Loucy (cell line): Measurements from ENCODE around the gene LINC00237.
A peak's percentile ranks its signal among the peaks of the same experiment; 100 is the strongest.

Source experiments
- H2AFZ ChIP-seq: fragments of 200-600 bp; sonication (generic); 2 replicates; pipeline ENCODE4 v1.6.0; 2016; ENCODE audit warnings: antibody characterized with exemption, mild to moderate bottlenecking, low read length, moderate library complexity
- H3F3A ChIP-seq: fragments of 200-600 bp; 2 replicates; pipeline ENCODE4 v1.6.0; 2016; ENCODE audit warnings: antibody characterized with exemption, low read depth, mild to moderate bottlenecking
- H3K27me3 ChIP-seq: fragments of 200-600 bp; sonication (generic); 2 replicates; pipeline ENCODE4 v1.6.1; 2014; ENCODE audit warnings: low read length, mild to moderate bottlenecking; ENCODE audit not compliant: insufficient read depth, poor library complexity, severe bottlenecking
- H3K36me3 ChIP-seq: fragments of 200-600 bp; sonication (generic); 2 replicates; pipeline ENCODE4 v1.6.1; 2016; ENCODE audit warnings: low read length; ENCODE audit not compliant: insufficient read depth
- H3K4me1 ChIP-seq: fragments of 200-600 bp; sonication (generic); 2 replicates; pipeline ENCODE4 v1.5.1; 2014; ENCODE audit warnings: low read length, mild to moderate bottlenecking; ENCODE audit not compliant: insufficient read depth, poor library complexity, severe bottlenecking
- H3K4me2 ChIP-seq: fragments of 200-600 bp; sonication (generic); 2 replicates; pipeline ENCODE4 v1.6.0; 2014; ENCODE audit warnings: antibody characterized with exemption, low read length, low read depth, mild to moderate bottlenecking; ENCODE audit not compliant: poor library complexity, severe bottlenecking
- H3K4me3 ChIP-seq: fragments of 200-600 bp; sonication (generic); 2 replicates; pipeline ENCODE4 v1.5.1; 2014; ENCODE audit warnings: low read length, mild to moderate bottlenecking, mixed read lengths; ENCODE audit not compliant: poor library complexity, severe bottlenecking
- H3K79me2 ChIP-seq: fragments of 200-600 bp; sonication (generic); 2 replicates; pipeline ENCODE4 v1.6.1; 2014; ENCODE audit warnings: low read length; ENCODE audit not compliant: insufficient read depth
- H3K9ac ChIP-seq: fragments of 200-600 bp; sonication (generic); 2 replicates; pipeline ENCODE4 v1.6.0; 2014; ENCODE audit warnings: mild to moderate bottlenecking, low read depth, low read length, moderate library complexity; ENCODE audit not compliant: poor library complexity, severe bottlenecking
- H3K9me2 ChIP-seq: fragments of 200-600 bp; sonication (generic); replicated peaks from 2 replicates; pipeline ENCODE4 v1.6.1; 2016; ENCODE audit warnings: low read depth, low read length, mixed read lengths
- H3K9me3 ChIP-seq: fragments of 200-600 bp; sonication (generic); 2 replicates; pipeline ENCODE4 v1.6.1; 2014; ENCODE audit warnings: mild to moderate bottlenecking, antibody characterized with exemption, low read length, low read depth; ENCODE audit not compliant: insufficient read depth
- H4K20me1 ChIP-seq: fragments of 200-600 bp; sonication (generic); 2 replicates; pipeline ENCODE4 v1.6.0; 2014; ENCODE audit warnings: antibody characterized with exemption, low read length, mild to moderate bottlenecking; ENCODE audit not compliant: insufficient read depth, poor library complexity, severe bottlenecking
- EZH2phosphoT487 ChIP-seq: fragments of 200-600 bp; IDR thresholded peaks from 2 replicates; pipeline ENCODE4 v1.6.1; 2018; ENCODE audit warnings: antibody characterized with exemption, mild to moderate bottlenecking, moderate library complexity, borderline replicate concordance
- TF ChIP-seq, protein P1 (sequence below): fragments of 200-600 bp; sonication (generic); conservative IDR thresholded peaks from 2 replicates; pipeline ENCODE4 v1.5.1; 2014; ENCODE audit warnings: mild to moderate bottlenecking, antibody characterized with exemption, low read length

The LINC00237 gene

DNA sequence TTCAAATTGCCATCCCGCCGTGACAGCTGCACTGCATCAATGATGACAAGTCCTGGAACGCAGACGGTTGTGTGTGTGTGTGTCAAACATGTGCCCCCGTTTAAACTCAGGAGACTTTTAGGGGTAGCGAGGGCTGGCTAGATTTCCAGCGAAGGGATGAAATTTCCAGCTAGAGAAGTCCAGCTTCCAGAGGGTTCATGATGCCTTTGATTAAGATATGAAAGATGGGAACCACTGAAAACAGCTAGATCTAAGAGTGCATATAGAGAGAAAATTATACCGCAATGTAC, 20.4 kb upstream of the LINC00237 start:
- H2AFZ ChIP-seq: peak overlapping the region; percentile 80
- H3K9me2 ChIP-seq: no peaks in the 10 kb centered on the region
- peak overlapping the region; percentile 91 for H3K4me3 ChIP-seq
- peaks cover 38% of the 10 kb centered on the region for H3K79me2 ChIP-seq
- peaks cover 10% of the 10 kb centered on the region for H4K20me1 ChIP-seq
- H3F3A ChIP-seq: no peaks in the 10 kb centered on the region
- peak overlapping the region; percentile 91 for H3K9ac ChIP-seq
- H3K4me2 ChIP-seq: peak overlapping the region; percentile 93
- no peaks in the 10 kb centered on the region for H3K9me3 ChIP-seq
- no peak for TF ChIP-seq EZH2phosphoT487
- TF ChIP-seq, protein P1, sequence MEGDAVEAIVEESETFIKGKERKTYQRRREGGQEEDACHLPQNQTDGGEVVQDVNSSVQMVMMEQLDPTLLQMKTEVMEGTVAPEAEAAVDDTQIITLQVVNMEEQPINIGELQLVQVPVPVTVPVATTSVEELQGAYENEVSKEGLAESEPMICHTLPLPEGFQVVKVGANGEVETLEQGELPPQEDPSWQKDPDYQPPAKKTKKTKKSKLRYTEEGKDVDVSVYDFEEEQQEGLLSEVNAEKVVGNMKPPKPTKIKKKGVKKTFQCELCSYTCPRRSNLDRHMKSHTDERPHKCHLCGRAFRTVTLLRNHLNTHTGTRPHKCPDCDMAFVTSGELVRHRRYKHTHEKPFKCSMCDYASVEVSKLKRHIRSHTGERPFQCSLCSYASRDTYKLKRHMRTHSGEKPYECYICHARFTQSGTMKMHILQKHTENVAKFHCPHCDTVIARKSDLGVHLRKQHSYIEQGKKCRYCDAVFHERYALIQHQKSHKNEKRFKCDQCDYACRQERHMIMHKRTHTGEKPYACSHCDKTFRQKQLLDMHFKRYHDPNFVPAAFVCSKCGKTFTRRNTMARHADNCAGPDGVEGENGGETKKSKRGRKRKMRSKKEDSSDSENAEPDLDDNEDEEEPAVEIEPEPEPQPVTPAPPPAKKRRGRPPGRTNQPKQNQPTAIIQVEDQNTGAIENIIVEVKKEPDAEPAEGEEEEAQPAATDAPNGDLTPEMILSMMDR: no peak
- no peaks in the 10 kb centered on the region for H3K27me3 ChIP-seq
- peaks cover 49% of the 10 kb centered on the region for H3K4me1 ChIP-seq
- H3K36me3 ChIP-seq: no peaks in the 10 kb centered on the region

DNA sequence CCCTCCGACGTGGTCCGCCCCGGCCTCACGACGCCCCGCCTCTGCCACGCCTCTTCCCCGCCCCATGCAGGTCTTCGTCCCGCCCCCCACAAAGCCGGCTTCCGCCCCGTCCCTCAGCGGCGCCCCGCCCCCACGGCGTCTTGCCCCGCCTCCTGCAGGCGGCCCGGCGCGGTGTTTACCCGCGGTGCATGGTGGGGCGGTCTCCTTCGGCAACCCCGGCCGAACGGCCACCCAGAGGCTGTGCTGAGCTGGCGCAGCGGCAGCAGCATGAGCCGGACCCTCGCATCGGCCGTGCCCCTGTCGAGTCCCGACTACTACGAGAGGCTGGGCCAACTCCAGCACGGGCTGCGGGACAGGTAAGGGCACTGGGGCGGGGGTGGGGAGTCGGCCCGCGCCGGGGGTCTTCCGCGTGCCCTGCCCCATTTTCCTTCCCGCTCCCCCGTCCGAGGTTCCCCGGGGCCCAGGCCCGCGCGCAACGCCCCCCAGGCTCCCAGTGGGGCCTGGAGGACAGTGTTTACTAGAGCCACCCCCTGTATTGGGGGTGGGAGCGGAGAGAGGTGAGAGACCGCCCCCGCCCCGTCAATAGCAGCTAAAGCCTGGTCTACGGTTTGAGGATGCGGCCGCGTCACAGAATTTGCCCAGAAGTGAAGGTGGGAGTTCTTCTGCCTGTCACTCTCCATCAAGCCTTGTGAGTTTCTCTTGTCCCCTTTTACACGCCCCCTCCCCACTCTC, 19.9 kb upstream of the LINC00237 start, which contains the start of gene KIZ:
KIZ (plus strand) TSS at position 234 of the 732 bp plus-strand sequence; CDS start at position 268, 34 bp downstream.
- H3K9me3 ChIP-seq: no peaks in the 10 kb centered on the region
- no peaks in the 10 kb centered on the region for H3K36me3 ChIP-seq
- no peaks in the 10 kb centered on the region for H3K27me3 ChIP-seq
- no peaks in the 10 kb centered on the region for H3K9me2 ChIP-seq
- H3F3A ChIP-seq: no peaks in the 10 kb centered on the region
- H3K9ac ChIP-seq: peak within 1 kb of the TSS; percentile 91
- H3K79me2 ChIP-seq: peaks cover 35% of the 10 kb centered on the region
- peaks cover 10% of the 10 kb centered on the region for H4K20me1 ChIP-seq
- no peak for TF ChIP-seq EZH2phosphoT487
- TF ChIP-seq, protein P1: peak; percentile 43
- peaks cover 45% of the 10 kb centered on the region for H3K4me1 ChIP-seq
- peak within 1 kb of the TSS; percentile 91 for H3K4me3 ChIP-seq
- H2AFZ ChIP-seq: peak within 1 kb of the TSS; percentile 82
- H3K4me2 ChIP-seq: peak within 1 kb of the TSS; percentile 93

DNA sequence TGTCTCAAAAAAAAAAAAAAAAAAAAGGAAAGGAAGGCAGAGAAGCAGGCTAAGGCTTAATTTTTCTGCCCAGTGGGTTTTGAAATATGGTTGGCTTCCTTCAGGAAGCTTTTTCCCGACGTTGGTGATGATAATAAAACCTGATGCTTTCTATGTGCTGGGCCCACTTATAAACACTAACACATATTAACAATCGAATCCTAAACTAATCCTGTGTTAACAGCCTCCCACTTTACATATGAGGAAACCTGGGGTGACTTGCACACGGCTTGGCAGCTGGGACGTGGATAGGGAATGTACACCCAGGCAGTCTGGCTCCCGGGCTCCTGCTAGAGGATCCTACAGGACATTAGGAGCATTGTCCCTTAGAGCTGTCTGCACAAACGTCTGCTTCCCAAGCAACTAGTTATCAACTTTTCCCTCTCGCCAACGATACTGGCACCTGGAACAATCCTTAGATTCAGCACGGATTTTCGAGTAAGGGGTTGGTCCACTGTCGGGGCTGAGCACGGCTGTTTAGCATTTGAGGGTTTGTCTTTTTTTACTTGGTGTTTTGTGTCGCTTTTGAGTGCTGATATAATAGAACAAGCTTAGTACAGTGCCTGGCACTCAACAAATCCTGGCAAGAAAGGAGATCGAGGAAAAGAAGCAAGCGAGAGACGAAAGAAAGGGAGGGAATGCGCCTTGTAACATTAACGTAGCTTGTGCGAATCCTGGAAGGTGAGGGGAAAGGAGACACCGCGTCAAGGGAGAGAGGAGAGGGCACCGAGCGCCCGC, 19.1 kb upstream of the LINC00237 start:
- Histone ChIP-seq H3K4me2 (peak overlapping the region; percentile 68), H3K9me3 (no peaks in the 10 kb centered on the region), H3K4me1 (peaks cover 38% of the 10 kb centered on the region), H2AFZ (peak overlapping the region; percentile 82), H3K36me3 (no peaks in the 10 kb centered on the region), H3K27me3 (no peaks in the 10 kb centered on the region), H3K4me3 (peak overlapping the region; percentile 91), H3F3A (no peaks in the 10 kb centered on the region), H3K79me2 (peaks cover 30% of the 10 kb centered on the region), H3K9ac (peak overlapping the region; percentile 28), H3K9me2 (no peaks in the 10 kb centered on the region), H4K20me1 (peaks cover 10% of the 10 kb centered on the region)
- no peak for TF ChIP-seq EZH2phosphoT487
